ENCODE results near the gene DIP2A. TPM values are rescaled to one million over a fixed set of nuclear protein-coding genes. Genes with fewer than 3 reads are reported as not detected.

Gene DIP2A
- total and polyA plus RNA-seq, 2 of the 13 experiments (the other 11 are each of a cell fraction or from before 2014, with no cell fraction given): 18.5 to 37.6 TPM

GRCh38 chr21:46429754-46430681 is 28.7 kb upstream of the DIP2A start:
- Histone ChIP-seq H3K27me3 (ENCODE audit: control insufficient read depth in 1 of 2, insufficient read depth in 2 of 2, low read length in 2 of 2) (no peaks in the 10 kb centered on the region), H3K4me1 (ENCODE audit: insufficient read depth, low read length) (no peaks in the 10 kb centered on the region), H3K27ac (ENCODE audit: extremely low read length, insufficient read depth, low read length) (no peak overlapping the region), H2AFZ (ENCODE audit: low read length) (no peak overlapping the region), H3K4me2 (ENCODE audit: low read depth, low read length) (no peak overlapping the region), H4K20me1 (ENCODE audit: insufficient read depth, low read length) (no peaks in the 10 kb centered on the region), H3K9me3 (ENCODE audit: low read length) (no peaks in the 10 kb centered on the region), H3K9ac (ENCODE audit: insufficient read depth, low read depth, low read length) (no peak overlapping the region), H3K36me3 (replicated peaks in 1 of 2; ENCODE audit: control insufficient read depth in 1 of 2, insufficient read depth in 2 of 2, low read length in 2 of 2) (peaks cover 21 to 55% of the 10 kb centered on the region in 2 experiments), H3K4me3 (replicated peaks in 1 of 3; ENCODE audit: insufficient read depth in 1 of 3, low read depth in 2 of 3, low read length in 3 of 3) (no peak overlapping the region), H3K79me2 (ENCODE audit: insufficient read depth, low read length) (no peaks in the 10 kb centered on the region)
- no peak for TF ChIP-seq SMARCE1 (IDR thresholded peaks at IDR 0.05; ENCODE audit: borderline replicate concordance)
- no peak for TF ChIP-seq ZNF572 (CRISPR knock-in tag; IDR thresholded peaks at IDR 0.05)
- no peak for TF ChIP-seq NFE2L2 (IDR thresholded peaks at IDR 0.05; ENCODE audit: low read length)
- no peak for TF ChIP-seq KLF6 (CRISPR knock-in tag; IDR thresholded peaks at IDR 0.05)
- no peak for TF ChIP-seq NPAS2 (CRISPR knock-in tag; IDR thresholded peaks at IDR 0.05; ENCODE audit: borderline replicate concordance)
- no peak for TF ChIP-seq CCDC6 (CRISPR knock-in tag; IDR thresholded peaks at IDR 0.05)
- TF ChIP-seq MATR3 (CRISPR knock-in tag; IDR thresholded peaks at IDR 0.05): no peak
- TF ChIP-seq ZNF10 (CRISPR knock-in tag; IDR thresholded peaks at IDR 0.05; ENCODE audit: borderline replicate concordance, low read depth): no peak
- TF ChIP-seq, protein P1, sequence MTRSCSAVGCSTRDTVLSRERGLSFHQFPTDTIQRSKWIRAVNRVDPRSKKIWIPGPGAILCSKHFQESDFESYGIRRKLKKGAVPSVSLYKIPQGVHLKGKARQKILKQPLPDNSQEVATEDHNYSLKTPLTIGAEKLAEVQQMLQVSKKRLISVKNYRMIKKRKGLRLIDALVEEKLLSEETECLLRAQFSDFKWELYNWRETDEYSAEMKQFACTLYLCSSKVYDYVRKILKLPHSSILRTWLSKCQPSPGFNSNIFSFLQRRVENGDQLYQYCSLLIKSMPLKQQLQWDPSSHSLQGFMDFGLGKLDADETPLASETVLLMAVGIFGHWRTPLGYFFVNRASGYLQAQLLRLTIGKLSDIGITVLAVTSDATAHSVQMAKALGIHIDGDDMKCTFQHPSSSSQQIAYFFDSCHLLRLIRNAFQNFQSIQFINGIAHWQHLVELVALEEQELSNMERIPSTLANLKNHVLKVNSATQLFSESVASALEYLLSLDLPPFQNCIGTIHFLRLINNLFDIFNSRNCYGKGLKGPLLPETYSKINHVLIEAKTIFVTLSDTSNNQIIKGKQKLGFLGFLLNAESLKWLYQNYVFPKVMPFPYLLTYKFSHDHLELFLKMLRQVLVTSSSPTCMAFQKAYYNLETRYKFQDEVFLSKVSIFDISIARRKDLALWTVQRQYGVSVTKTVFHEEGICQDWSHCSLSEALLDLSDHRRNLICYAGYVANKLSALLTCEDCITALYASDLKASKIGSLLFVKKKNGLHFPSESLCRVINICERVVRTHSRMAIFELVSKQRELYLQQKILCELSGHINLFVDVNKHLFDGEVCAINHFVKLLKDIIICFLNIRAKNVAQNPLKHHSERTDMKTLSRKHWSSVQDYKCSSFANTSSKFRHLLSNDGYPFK (CRISPR knock-in tag; IDR thresholded peaks at IDR 0.05; ENCODE audit: borderline replicate concordance): no peak
- TF ChIP-seq U2AF1 (optimal IDR thresholded peaks at IDR 0.05; ENCODE audit: low read depth, low read length): no peak
- TF ChIP-seq RARA (CRISPR knock-in tag; IDR thresholded peaks at IDR 0.05): no peak
- no peak for TF ChIP-seq ZNF362 (CRISPR knock-in tag; IDR thresholded peaks at IDR 0.05; ENCODE audit: borderline replicate concordance)
- no peak for TF ChIP-seq HNRNPUL1 (IDR thresholded peaks at IDR 0.05; ENCODE audit: low read depth, low read length)
- no peak for TF ChIP-seq PRPF4 (IDR thresholded peaks at IDR 0.05; ENCODE audit: low read depth, low read length, poor library complexity, severe bottlenecking)
- TF ChIP-seq HMG20A (CRISPR knock-in tag; IDR thresholded peaks at IDR 0.05; ENCODE audit: borderline replicate concordance): no peak
- DNase-seq (ENCODE audit: low spot score): no peak
- intact Hi-C loops (cut with micrococcal nuclease; ENCODE audit: unreplicated experiment): no loop called here
- ChIA-PET CTCF (ENCODE audit: low intra/inter-chr PET ratio, low total read pairs) (no interaction called here), POLR2A (no interaction called here)
- in situ Hi-C loops (cut with HindIII; ENCODE audit: extremely low pct_ligation_motif_present, low pct_unique_long_range_greater_than_20kb): no loop called here
- FAIRE-seq: no peak
- 97% methylated on average over 16 of the region's 31 CpGs for WGBS (ENCODE audit: low lambda C conversion rate)
- no TSS peak for BruUV-seq (replicated peaks)
- ATAC-seq: no peak

Measured in HepG2 (cell line).